ENCODE data around the gene ARL4D.

The ARL4D gene, protein sequence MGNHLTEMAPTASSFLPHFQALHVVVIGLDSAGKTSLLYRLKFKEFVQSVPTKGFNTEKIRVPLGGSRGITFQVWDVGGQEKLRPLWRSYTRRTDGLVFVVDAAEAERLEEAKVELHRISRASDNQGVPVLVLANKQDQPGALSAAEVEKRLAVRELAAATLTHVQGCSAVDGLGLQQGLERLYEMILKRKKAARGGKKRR

DNA sequence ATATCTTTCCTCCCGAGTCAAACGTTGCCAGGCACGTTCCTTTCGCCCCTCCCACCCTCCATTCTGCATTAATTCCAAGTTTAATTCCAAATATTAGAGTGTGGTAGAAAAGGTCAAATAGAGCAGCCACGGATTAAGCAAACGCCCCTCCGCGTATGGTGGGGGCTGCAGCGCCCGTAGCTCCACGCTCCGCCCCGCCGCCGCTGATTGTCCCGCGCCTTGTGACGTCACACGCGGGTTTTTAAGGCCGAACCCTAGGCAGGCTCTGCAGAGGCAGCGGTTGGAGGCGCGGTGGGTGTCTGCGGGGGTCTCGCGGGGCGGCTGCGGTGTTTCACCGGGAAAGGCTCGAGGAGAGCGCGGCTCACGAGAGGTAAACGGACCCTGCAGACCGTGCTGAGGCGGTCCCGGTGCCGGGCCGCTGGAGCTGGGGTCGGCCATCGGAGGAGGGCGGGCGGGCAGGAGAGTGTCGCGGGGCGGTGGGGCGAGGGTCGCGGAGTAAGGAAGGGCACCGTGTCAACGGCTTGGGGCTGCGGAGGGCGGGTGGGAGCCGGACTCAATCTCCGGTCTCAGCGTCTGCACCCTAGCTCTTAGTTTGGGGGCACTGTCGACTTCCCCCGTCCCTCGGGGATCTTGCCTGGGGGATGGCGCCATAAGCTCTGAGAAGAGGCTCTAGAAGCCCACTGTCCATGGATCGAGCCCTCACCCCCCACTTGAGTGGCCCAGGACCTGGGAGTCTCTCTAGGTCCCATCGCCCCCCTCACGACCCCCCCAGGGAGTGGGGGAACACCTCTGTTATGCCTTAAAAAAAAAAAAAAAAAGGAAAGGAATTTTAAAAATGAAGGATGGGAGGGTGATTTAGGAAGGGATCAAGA is at the start of gene ARL4D:
TSS of gene ARL4D (plus strand) at position 270 of the 872 bp plus-strand sequence. CDS start 740 bp downstream, outside the sequence.
- H3K4me3 ChIP-seq (ENCODE audit: low read depth, low read length): peak within 1 kb of the TSS; percentile 84

DNA sequence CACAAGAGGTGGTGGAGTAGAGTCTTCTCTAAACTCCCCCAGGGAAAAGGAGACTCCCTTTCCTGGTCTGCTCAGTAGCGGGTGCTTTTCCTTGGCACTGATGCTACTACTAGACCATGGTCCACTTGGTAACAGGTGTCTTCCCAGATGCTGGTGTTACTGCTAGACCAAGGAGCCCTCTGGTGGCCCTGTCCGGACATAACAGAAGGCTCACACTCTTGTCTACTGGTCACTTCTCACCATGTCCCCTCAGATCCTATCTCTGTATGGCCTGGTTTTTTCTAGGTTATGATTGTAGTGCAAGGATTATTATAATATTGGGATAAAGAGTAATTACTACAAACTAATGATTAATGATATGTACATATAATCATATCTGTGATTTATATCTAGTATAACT is 49.7 kb upstream of the ARL4D start:
- TF ChIP-seq, protein P1, sequence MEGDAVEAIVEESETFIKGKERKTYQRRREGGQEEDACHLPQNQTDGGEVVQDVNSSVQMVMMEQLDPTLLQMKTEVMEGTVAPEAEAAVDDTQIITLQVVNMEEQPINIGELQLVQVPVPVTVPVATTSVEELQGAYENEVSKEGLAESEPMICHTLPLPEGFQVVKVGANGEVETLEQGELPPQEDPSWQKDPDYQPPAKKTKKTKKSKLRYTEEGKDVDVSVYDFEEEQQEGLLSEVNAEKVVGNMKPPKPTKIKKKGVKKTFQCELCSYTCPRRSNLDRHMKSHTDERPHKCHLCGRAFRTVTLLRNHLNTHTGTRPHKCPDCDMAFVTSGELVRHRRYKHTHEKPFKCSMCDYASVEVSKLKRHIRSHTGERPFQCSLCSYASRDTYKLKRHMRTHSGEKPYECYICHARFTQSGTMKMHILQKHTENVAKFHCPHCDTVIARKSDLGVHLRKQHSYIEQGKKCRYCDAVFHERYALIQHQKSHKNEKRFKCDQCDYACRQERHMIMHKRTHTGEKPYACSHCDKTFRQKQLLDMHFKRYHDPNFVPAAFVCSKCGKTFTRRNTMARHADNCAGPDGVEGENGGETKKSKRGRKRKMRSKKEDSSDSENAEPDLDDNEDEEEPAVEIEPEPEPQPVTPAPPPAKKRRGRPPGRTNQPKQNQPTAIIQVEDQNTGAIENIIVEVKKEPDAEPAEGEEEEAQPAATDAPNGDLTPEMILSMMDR (IDR thresholded peaks at IDR 0.05; ENCODE audit: low read depth, low read length): no peak
- no peak overlapping the region for H3K4me3 ChIP-seq (ENCODE audit: low read depth, low read length)

More for the DNA sequence above, at the start of gene ARL4D:
- TF ChIP-seq, protein P1 (IDR thresholded peaks at IDR 0.05; ENCODE audit: low read depth, low read length): no peak

DNA sequence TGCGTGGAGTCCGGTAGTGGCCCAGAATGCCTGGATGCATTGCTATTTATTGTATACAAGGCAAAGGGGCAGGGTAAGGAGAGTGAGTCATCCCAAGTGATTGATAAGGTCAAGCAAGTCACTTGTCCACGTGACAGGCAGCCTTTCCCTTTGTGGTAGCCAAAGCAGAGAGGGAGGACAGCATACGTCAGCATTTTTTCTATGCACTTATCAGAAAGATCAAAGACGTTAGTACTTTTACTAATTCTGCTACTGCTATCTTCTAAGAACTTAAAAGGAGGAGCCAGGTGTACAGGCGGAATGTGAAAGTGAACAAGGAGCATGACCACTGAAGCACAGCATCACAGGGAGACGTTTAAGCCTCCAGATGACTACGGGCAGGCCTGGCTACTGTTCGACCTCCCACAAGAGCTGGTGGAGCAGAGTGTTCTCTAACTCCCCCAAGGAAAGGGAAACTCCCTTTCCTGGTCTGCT is 47.9 kb upstream of the ARL4D start:
- TF ChIP-seq, protein P1 (IDR thresholded peaks at IDR 0.05; ENCODE audit: low read depth, low read length): no peak
- H3K4me3 ChIP-seq (ENCODE audit: low read depth, low read length): no peak overlapping the region

DNA sequence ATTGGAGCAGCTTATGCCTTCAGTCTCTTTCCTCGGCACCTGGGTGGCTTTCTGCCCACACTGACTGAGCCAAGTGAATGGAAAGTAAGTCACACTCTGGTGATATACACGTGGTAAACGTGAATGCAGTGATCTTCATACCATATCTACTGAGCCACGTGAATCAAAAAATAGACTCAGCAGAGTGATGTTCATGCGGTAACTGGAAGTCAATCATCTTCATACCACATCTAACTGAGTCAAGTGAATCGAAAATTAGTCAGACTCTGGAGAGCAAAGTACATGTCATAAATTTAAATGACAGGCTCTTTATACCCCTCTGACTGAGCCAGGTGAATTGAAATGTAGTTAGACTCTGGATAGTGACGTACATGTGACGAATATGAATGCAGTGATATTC is 47.1 kb upstream of the ARL4D start:
- TF ChIP-seq, protein P1 (IDR thresholded peaks at IDR 0.05; ENCODE audit: low read depth, low read length): no peak
- H3K4me3 ChIP-seq (ENCODE audit: low read depth, low read length): no peak overlapping the region

DNA sequence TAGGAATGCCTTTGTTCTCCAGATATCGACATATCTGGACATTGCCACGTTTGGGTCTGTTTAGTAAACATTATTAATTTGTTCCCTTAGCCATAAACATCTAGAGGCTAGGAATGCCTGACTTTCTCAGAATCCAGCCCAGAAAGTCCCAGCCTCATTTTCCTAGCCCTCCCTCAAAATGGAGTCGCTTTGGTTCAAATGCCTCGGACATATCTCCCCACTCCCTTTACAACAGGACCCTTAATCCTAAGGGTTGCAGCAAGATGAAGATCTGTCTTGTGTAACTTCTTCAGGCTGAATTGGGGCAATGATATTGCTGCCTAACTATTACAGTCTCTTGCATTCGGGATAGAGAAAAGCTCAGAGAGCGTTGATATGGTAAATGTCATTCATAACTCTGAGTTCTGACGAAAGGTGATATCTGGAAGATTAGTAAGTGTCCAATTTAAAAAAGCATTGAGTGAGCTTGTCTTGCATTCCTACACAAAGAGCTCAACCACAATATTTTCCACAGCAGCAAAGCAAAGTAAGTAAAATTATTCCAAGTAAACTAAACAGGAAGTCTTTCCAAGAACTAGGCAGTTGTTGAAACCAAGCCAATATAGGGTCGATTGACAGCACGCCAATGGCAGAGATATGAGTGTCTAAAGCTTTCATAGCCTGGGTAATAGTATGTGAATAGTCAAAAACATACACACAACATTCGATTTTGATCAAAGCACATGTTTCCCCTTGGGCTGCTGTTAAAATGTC is 46.0 kb upstream of the ARL4D start:
- TF ChIP-seq, protein P1 (IDR thresholded peaks at IDR 0.05; ENCODE audit: low read depth, low read length): no peak
- no peak overlapping the region for H3K4me3 ChIP-seq (ENCODE audit: low read depth, low read length)

DNA sequence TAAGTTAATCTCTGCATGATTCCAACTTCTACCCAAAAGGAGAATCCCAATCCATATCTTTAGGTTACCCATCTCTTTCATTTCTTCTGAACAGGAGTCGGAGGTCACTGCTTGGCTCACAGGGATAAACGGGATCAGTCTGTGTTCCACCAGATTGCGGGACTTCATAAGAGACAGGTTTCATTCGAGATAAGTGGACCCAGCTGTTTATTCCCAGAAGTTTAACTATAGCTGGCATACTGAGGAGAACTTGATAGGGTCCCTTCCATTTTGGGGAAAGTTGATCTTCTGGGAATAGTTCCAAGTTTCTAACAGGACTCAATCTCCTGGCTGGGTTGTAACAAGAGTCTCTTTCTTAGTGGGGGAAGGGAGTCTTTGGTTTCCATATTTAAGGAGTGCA is 45.4 kb upstream of the ARL4D start:
- TF ChIP-seq, protein P1 (IDR thresholded peaks at IDR 0.05; ENCODE audit: low read depth, low read length): no peak
- no peak overlapping the region for H3K4me3 ChIP-seq (ENCODE audit: low read depth, low read length)
